Activated gamma-delta T cell treated with Interleukin-2 at 50 U/mL for 16 hours (primary cell): Measurements from ENCODE around the gene AGBL4.

Source experiments
- DNase-seq: peaks from one replicate; pipeline ENCODE4 v3.0.0-alpha.2; 2020

The AGBL4 gene

DNA sequence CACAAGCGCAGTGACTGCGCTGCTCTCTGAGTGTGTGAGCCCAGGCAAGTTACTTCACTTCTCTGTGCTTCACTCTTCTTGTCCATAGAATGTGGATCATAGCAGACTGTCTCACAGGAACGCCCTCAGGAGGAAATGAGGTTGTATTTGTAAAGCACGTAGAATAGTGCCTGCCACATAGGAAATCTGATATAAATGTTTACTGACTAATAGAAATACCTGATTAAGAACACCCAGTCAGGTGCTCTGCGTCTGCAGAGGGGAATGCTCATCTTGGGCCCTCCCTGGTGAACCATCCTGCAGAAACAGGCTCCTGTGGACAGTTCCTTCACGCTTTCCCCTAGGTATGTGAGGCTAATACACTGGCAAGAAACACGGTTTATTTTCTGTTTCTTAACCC lies 1347.4 kb downstream of the AGBL4 start:
- no peak for DNase-seq

GRCh38 chr1:48675251-48675650 lies 1348.5 kb downstream of the AGBL4 start:
- no peak for DNase-seq

- DNase-seq = no peak
Measured at GRCh38 chr1:48674641-48675040, 1349.1 kb downstream of the AGBL4 start.

GRCh38 chr1:48673332-48674105 lies 1350.2 kb downstream of the AGBL4 start:
- no peak for DNase-seq

- DNase-seq = no peak
Measured at GRCh38 chr1:48671578-48671977, 1352.2 kb downstream of the AGBL4 start.

- DNase-seq = no peak
Measured at GRCh38 chr1:48670234-48671020, 1353.3 kb downstream of the AGBL4 start.

DNA sequence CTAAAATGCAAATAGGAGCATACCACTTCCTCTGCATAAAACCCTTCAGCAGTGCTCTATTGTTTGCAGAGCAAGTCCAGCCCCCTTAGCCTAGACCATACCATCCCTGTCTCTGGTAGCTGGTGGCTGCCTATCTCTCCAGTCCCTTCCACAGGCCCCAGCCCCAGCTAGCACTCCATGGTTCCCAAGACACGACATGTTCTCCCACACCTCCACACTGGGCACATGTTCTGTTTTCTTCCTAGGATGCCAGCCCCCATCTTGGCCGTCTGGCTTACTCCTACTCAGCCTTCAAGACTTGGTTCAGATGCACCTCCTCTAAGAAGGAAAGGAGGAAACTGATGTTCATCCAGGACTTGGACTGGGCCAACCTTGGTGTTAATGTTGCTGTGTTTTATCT lies 1355.4 kb downstream of the AGBL4 start:
- DNase-seq = no peak

GRCh38 chr1:48667782-48668181 lies 1356.0 kb downstream of the AGBL4 start:
- no peak for DNase-seq

DNA sequence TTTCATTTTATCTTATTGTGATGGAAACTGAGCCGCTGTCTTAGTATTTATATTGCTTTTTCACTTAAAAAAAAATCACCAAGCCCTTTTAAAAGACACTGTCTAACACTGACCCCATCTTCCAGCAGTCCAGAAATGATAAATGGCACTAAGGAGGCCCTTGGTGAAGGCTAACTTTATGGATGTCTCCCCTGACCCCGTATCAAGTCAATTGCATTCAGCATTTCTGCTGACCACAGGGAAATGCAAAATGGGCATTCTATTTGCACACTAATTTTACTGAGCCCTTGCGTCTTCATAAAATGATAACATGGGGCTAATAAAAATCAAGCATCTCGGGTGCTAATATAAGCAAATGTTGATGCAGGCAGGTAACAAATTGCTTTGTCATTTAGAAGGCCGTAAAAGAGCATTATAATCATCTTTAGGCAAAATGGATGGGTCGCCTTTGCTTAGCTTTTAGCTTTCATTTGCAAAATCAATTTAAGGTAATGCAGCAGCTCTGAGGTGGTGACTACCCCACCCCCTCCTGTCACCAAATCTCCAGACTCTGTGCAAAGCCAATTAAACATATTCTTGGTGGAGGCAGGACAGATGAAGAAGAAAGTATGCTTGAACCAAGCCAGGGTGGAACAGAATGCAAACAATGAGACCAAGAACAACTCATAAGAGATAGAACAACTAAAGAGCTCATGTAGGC lies 1357.9 kb downstream of the AGBL4 start:
- DNase-seq = no peak

DNA sequence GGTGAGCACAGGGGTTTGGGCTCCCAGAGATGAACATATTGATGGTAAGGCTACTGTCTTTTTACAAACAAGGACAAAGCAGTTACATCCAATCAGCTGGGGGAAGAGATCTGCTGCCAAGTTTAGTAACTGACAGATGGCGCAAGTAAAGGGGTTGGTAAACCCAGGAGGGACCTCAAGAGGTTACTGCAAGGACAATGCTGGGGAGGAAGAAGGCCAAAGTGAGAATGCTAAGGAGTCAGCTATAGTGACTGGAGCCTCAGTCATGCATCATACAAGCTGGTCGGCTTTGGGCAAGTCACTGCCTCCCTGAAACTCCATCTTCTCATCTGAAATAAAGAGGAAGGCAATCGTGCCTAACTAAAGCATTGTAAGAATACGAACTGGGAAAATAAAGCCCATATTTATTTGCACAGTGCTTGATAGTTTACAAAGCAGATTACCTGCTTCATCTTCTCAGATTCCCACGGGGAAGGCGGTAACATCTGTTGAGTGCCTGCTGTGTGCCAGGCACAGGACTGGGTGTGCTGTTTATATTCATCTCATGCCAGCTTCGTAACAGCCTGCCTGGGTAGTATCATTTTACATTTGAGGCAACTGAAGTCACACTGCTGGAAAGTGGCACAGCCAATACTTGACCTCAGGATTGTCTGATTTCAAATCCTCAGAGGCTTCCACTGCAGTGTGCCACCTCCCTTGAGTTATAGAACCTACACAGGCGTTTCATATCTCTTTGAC lies 1361.9 kb downstream of the AGBL4 start:
- no peak for DNase-seq

GRCh38 chr1:48659801-48660200 lies 1364.0 kb downstream of the AGBL4 start:
- no peak for DNase-seq

DNA sequence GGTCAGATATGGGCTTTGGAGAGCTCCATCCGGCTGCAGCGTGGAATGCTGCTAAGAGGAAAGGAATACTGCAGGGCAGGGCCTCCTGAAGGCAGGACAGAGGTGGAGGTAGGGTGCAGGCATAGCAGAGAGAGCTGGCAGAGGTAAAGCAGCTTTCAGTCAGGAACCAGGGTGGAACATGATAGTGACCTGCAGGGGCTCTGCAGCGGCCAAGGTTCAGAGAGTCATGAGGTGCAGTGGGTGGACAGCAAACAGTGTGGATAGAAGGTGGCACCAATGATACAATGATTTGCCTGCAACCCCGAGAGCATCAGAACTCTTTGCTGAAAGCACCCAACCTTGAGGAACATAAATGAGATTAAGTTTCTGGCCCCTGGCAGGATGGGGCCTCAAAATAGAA lies 1366.3 kb downstream of the AGBL4 start:
- no peak for DNase-seq

DNA sequence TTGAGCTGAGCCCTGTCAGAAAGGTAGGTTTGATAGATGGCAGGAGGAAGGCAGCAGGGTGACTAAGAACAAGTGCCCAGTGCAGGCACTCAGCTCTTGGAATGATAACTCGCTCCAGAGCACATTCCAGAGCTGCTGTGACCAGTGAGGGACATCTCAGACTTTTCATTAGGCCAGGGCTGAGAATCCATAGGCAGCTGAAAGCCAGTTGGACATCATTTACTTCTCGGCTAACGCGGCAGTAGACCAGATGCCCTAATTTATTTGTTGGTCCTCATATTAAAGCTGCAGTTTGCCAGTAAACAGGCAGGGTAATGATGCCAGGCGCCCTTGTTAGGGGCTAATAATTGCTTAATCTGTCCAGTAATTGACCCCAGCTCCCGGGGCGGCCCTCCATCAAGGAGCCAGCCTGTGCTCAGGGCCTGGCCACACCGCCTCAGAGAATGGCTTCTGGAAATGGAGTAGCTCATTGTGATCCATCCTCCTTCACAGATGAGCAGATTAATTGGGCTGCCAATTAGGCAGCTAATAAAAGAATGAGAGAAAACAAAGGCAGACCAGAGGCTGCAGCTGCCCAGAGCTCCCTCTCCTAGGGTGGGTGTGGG lies 1369.0 kb downstream of the AGBL4 start:
- no peak for DNase-seq

DNA sequence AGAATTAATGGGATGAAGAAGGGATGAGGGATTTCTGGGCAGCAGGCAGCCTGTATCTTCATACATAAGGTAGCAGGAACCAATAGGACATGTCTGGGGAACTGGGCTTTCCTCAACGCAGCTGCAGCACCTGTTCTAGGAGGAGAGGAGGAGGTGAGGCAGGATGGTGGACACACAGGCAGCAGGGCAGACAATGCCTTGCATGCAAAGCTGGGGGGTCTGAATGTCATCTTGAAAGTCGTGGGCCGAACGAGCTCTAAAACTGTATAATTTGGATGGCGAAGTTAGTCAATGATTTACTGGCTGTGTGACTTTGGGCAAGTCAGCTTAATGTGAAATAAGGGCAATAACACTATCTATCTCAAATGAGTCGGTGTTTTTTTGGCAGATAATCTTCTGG lies 1371.4 kb downstream of the AGBL4 start:
- DNase-seq = no peak

- DNase-seq = no peak
Measured at GRCh38 chr1:48649880-48650279, 1373.9 kb downstream of the AGBL4 start.

DNA sequence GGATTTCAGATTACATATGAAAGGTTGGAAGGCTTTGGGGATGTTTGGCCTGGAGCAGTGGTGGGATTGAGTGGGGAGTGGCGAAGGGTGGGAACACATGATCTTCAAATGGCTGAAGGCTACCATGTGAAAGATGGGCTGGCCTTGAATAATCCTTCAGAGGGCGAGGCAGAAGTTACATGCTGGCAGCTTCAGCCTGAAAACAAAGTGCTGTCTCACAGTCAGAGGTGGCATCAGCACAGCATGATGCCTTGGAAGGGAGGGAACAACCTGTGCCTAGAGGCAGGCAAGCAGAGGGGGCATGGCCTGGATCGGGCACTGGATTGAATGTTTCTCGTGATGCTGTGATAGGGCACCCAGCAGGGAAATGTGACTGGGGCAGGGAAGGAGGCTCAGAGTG lies 1377.9 kb downstream of the AGBL4 start:
- DNase-seq = no peak

DNA sequence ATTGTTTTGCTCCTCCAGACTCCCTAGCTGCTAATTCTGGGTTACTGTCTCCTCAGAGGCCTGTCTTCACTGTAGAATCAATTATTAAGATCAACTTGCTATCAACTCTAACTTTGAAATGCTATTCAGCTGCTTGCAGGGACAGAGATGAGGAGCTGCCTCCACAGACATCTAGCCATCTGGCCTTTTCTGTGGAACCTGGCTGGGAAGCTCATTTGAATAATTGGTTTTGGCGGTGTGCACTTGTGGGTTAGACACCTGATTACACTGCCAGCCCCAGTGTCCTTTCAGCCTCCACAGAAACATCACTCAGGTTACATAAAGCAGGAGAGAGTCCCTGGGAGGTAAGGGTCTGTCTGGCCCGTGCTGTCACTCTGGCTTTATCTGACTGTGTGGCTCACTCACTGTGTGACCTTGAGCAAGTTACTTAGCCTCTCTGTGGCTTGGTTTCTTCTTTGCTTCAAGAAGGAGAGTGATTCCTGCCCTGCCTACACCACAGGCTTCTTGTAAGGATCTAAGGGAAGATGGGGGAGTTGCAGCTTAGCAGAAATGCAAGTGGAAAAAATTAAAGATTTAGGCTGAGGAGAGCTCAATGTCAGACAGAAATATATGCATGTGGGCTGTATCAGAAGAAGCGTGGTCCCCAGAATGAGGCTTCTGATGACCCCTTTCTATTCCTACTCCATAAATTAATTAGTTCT lies 1378.7 kb downstream of the AGBL4 start:
- no peak for DNase-seq

- DNase-seq = no peak
Measured at GRCh38 chr1:48644190-48644900, 1379.4 kb downstream of the AGBL4 start.

DNA sequence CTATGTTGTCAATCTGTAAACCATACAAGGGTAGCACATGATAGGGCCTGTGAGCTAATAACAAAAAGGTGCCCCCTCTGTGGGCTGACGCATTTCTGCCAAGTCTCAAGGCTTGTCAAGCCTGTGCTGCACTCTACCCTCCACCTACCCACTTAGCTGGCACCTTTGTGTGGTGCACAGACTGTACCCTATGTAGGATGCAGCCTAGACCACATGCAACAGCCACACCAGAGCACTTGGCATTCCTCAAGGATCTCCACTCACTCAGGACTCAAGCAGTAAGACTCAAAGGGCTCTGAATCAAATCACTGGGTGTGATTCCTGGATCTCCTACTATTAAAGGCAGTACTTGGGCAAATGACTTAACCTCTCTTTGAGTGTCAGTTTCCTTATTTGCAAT lies 1380.6 kb downstream of the AGBL4 start:
- no peak for DNase-seq

DNA sequence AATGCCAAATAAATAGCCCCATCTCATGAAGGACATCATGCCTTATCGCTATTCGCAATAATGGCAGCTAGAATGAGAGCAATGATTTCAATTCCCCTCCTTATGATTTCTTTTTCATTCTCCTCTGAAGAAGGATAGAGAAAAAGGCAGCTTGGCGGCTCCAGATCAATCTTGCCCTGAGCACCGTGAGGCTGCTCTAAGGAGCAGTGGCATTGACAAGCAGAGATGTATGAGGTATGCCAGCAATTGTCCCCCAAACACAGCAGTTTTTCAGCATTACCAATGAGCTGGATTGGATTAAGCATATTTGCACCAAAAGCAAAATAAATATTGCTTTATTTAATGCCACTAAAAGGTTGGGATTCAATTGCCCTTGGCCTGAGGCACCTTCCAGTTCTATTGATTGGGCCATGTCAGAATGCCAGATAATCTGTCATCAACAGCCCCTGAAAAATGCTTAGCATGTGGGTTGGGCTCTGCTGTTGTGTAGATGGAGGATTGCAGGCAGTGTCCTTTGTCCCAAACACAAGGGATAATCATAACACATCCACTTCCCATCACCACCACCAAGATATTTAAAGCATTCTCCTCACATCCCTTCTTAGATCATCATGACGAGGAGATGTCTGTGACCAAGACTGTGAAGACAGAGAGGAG lies 1382.8 kb downstream of the AGBL4 start:
- DNase-seq = no peak

GRCh38 chr1:48629867-48630266 lies 1393.9 kb downstream of the AGBL4 start:
- no peak for DNase-seq
